ENCODE data around the gene B4GAT1.
"Not testable (repeated sequence)": the region's sequence is repeated elsewhere in the genome, so short reads cannot be mapped to it uniquely, and the experiment has no call there.

B4GAT1 gene

GRCh38 chr11:66347425-66348276 is at the start of gene B4GAT1:
Gene B4GAT1, minus strand, starts transcription at chr11:66347629. Its CDS starts 84 bp downstream, at chr11:66347545.
- DNase-seq (ENCODE audit: extremely low read depth, low read depth): peak; percentile 80
- peak within 1 kb of the TSS; percentile 85 for H3K4me3 ChIP-seq (replicated peaks; ENCODE audit: low read depth, low read length)
- TF ChIP-seq CTCF (IDR thresholded peaks at IDR 0.05; ENCODE audit: low read depth, low read length, missing control alignments): no peak

GRCh38 chr11:66393954-66394353 is 46.5 kb upstream of the B4GAT1 start:
- TF ChIP-seq CTCF (IDR thresholded peaks at IDR 0.05; ENCODE audit: low read depth, low read length, missing control alignments): no peak
- H3K4me3 ChIP-seq (replicated peaks; ENCODE audit: low read depth, low read length): no peak overlapping the region
- no peak for DNase-seq (ENCODE audit: extremely low read depth, low read depth)

GRCh38 chr11:66391322-66391721 is 43.9 kb upstream of the B4GAT1 start:
- DNase-seq (ENCODE audit: extremely low read depth, low read depth): no peak
- no peak overlapping the region for H3K4me3 ChIP-seq (replicated peaks; ENCODE audit: low read depth, low read length)
- TF ChIP-seq CTCF (IDR thresholded peaks at IDR 0.05; ENCODE audit: low read depth, low read length, missing control alignments): no peak

GRCh38 chr11:66388780-66389386 is 41.5 kb upstream of the B4GAT1 start:
- TF ChIP-seq CTCF (IDR thresholded peaks at IDR 0.05; ENCODE audit: low read depth, low read length, missing control alignments): peak; percentile 95
- no peak overlapping the region for H3K4me3 ChIP-seq (replicated peaks; ENCODE audit: low read depth, low read length)
- no peak for DNase-seq (ENCODE audit: extremely low read depth, low read depth)

GRCh38 chr11:66386171-66387069 is 39.0 kb upstream of the B4GAT1 start:
- H3K4me3 ChIP-seq (replicated peaks; ENCODE audit: low read depth, low read length): no peak overlapping the region
- peak; percentile 95 for TF ChIP-seq CTCF (IDR thresholded peaks at IDR 0.05; ENCODE audit: low read depth, low read length, missing control alignments)
- DNase-seq (ENCODE audit: extremely low read depth, low read depth): peak; percentile 77

- DNase-seq (ENCODE audit: extremely low read depth, low read depth): not testable (repeated sequence)
Observed at GRCh38 chr11:66384316-66384715, 36.9 kb upstream of the B4GAT1 start.

GRCh38 chr11:66380264-66380663 is 32.8 kb upstream of the B4GAT1 start:
- not testable (repeated sequence) for H3K4me3 ChIP-seq (replicated peaks; ENCODE audit: low read depth, low read length); DNase-seq (ENCODE audit: extremely low read depth, low read depth)

More at GRCh38 chr11:66384316-66384715, 36.9 kb upstream of the B4GAT1 start:
- H3K4me3 ChIP-seq (replicated peaks; ENCODE audit: low read depth, low read length): not testable (repeated sequence)

- DNase-seq (ENCODE audit: extremely low read depth, low read depth); H3K4me3 ChIP-seq (replicated peaks; ENCODE audit: low read depth, low read length): not testable (repeated sequence)
Observed at GRCh38 chr11:66373690-66374287, 26.4 kb upstream of the B4GAT1 start.
